Liver (tissue), 9 donors: ENCODE results near the gene AADACL4. TPM values are rescaled to one million over a fixed set of nuclear protein-coding genes. Genes with fewer than 3 reads are reported as not detected.

Source experiments
- DNase-seq: peaks from one replicate; pipeline ENCODE4 v3.0.0-alpha.2; 2017; ENCODE audit warnings: low spot score
- H3K27ac ChIP-seq, 2 donors: one replicate each; pipeline ENCODE4 v1.7.0; 2013; ENCODE audit warnings: inconsistent platforms in 2 of 2, low read length in 2 of 2, control low read depth in 1 of 2, low read depth in 1 of 2, mild to moderate bottlenecking in 1 of 2
- H3K27me3 ChIP-seq, 4 donors: one replicate each; pipeline versions ENCODE4 v1.6.1 to v1.7.0; 2013; ENCODE audit warnings: low read length in 3 of 4, inconsistent platforms in 1 of 4, mild to moderate bottlenecking in 1 of 4, moderate library complexity in 1 of 4; ENCODE audit not compliant: control insufficient read depth in 4 of 4, insufficient read depth in 4 of 4
- H3K36me3 ChIP-seq, 4 donors: one replicate each; pipeline versions ENCODE4 v1.6.1 to v1.7.0; 2013; ENCODE audit warnings: low read length in 3 of 4, mild to moderate bottlenecking in 3 of 4, low read depth in 1 of 4, moderate library complexity in 1 of 4; ENCODE audit not compliant: control insufficient read depth in 4 of 4, insufficient read depth in 3 of 4
- H3K4me1 ChIP-seq, 4 donors: one replicate each; pipeline versions ENCODE4 v1.6.1 to v1.7.0; 2013; ENCODE audit warnings: low read length in 3 of 4, mild to moderate bottlenecking in 3 of 4, moderate library complexity in 1 of 4; ENCODE audit not compliant: control insufficient read depth in 4 of 4, insufficient read depth in 4 of 4
- H3K4me3 ChIP-seq, 3 donors: one replicate each; pipeline versions ENCODE4 v1.6.1 to v1.7.0; 2013; ENCODE audit warnings: low read length in 3 of 3, control low read depth in 1 of 3, low read depth in 1 of 3, mild to moderate bottlenecking in 1 of 3
- H3K9ac ChIP-seq, 2 donors: one replicate each; pipeline ENCODE4 v1.7.0; 2013; ENCODE audit warnings: low read length in 2 of 2, mild to moderate bottlenecking in 2 of 2, moderate library complexity in 2 of 2, control low read depth in 1 of 2, low read depth in 1 of 2
- H3K9me3 ChIP-seq, 4 donors: one replicate each; pipeline versions ENCODE4 v1.6.1 to v1.7.0; 2013; ENCODE audit warnings: low read length in 3 of 4; ENCODE audit not compliant: control insufficient read depth in 4 of 4
- CTCF ChIP-seq: fragments of 150-350 bp; IDR thresholded peaks from 2 replicates; pipeline ENCODE4 v1.5.1; 2017; ENCODE audit warnings: improper control_type of control experiment, low read depth, low read length; ENCODE audit not compliant: missing input control
- EGR1 ChIP-seq, 2 donors: IDR thresholded peaks; 2 replicates each; pipeline ENCODE4 v1.6.1; 2016 to 2018; ENCODE audit warnings: antibody characterized with exemption in 2 of 2, low read depth in 2 of 2
- FOXA1 ChIP-seq: IDR thresholded peaks from 2 replicates; pipeline ENCODE4 v1.6.1; 2016; ENCODE audit warnings: antibody characterized with exemption
- FOXA2 ChIP-seq: IDR thresholded peaks from 2 replicates; pipeline ENCODE4 v1.6.1; 2016; ENCODE audit warnings: antibody characterized with exemption
- GABPA ChIP-seq, 2 donors: IDR thresholded peaks in 1 of 2; conservative IDR thresholded peaks in 1 of 2; 2 replicates each; pipeline ENCODE4 v1.6.1; 2016; ENCODE audit warnings: antibody characterized with exemption in 2 of 2, mild to moderate bottlenecking in 1 of 2, moderate library complexity in 1 of 2
- HNF4A ChIP-seq, 2 donors: conservative IDR thresholded peaks; 2 replicates each; pipeline ENCODE4 v1.6.1; 2016; ENCODE audit warnings: antibody characterized with exemption in 2 of 2, mild to moderate bottlenecking in 2 of 2
- HNF4G ChIP-seq: IDR thresholded peaks from 2 replicates; pipeline ENCODE4 v1.6.1; 2016; ENCODE audit warnings: antibody characterized with exemption
- JUND ChIP-seq, 2 donors: IDR thresholded peaks; 2 replicates each; pipeline ENCODE4 v1.6.1; 2016; ENCODE audit warnings: antibody characterized with exemption in 2 of 2
- NR2F2 ChIP-seq: IDR thresholded peaks from 2 replicates; pipeline ENCODE4 v1.6.1; 2016; ENCODE audit warnings: antibody characterized with exemption
- RAD21 ChIP-seq, 2 donors: IDR thresholded peaks; 2 replicates each; pipeline ENCODE4 v1.6.1; 2016; ENCODE audit warnings: antibody characterized with exemption in 2 of 2, mild to moderate bottlenecking in 2 of 2
- RXRA ChIP-seq, 2 donors: IDR thresholded peaks; 2 replicates each; pipeline ENCODE4 v1.6.1; 2017 to 2018; ENCODE audit warnings: antibody characterized with exemption in 2 of 2, mild to moderate bottlenecking in 1 of 2
- SP1 ChIP-seq: IDR thresholded peaks from 2 replicates; pipeline ENCODE4 v1.6.1; 2018; ENCODE audit warnings: antibody characterized with exemption, mild to moderate bottlenecking
- TAF1 ChIP-seq: conservative IDR thresholded peaks from 2 replicates; pipeline ENCODE4 v1.6.1; 2016; ENCODE audit warnings: antibody characterized with exemption, mild to moderate bottlenecking
- YY1 ChIP-seq: IDR thresholded peaks from 2 replicates; pipeline ENCODE4 v1.6.1; 2016; ENCODE audit warnings: antibody characterized with exemption, mild to moderate bottlenecking
- ZBTB33 ChIP-seq: IDR thresholded peaks from 2 replicates; pipeline ENCODE4 v1.6.1; 2016; ENCODE audit warnings: antibody characterized with exemption
- WGBS: extraction: QIAGEN DNeasy Blood & Tissue Kit; methylation state at CpG from one replicate; pipeline ENCODE4 v1.1.7; 2013; 5-methylcytosine and 5-hydroxymethylcytosine counted together
- polyA plus RNA-seq, 2 donors: library from polyadenylated mRNA; stranded (reverse) in 1 of 2; unstranded in 1 of 2; fragments of 200-250 nt in 1 of 2; fragments of >200 nt in 1 of 2; fragmentation: Nextera tagmentation in 1 of 2; extraction: Ambion mirVana in 1 of 2; gene quantifications; one replicate each; pipeline versions ENCODE4 v1.2.1 to v1.2.3, GENCODE V29; 2013 to 2015
- total RNA-seq, 2 donors: library from RNA; depleted of rRNA; stranded (reverse); fragments of >200 nt; gene quantifications; one replicate each; pipeline ENCODE4 v1.2.3, GENCODE V29; 2014
- TF ChIP-seq, protein P1 (sequence below): IDR thresholded peaks from 2 replicates; pipeline ENCODE4 v1.6.1; 2016; ENCODE audit warnings: antibody characterized with exemption, mild to moderate bottlenecking
- donor health status: healthy.
- donor health status: healthy.
- donor health status: healthy.
- donor health status: healthy.
- donor health status: healthy.

Gene AADACL4
- total and polyA plus RNA-seq, 4 donors, result not detected

- Histone ChIP-seq H3K27ac (no peak overlapping the region), H3K4me1 (no peaks in the 10 kb centered on the region), H3K9me3 (no peaks in the 10 kb centered on the region), H3K27me3 (no peaks in the 10 kb centered on the region), H3K36me3 (no peaks in the 10 kb centered on the region), H3K4me3 (no peak overlapping the region), H3K9ac (no peak overlapping the region)
- no peak for TF ChIP-seq TAF1
- no peak for TF ChIP-seq GABPA (IDR thresholded peaks at IDR 0.05 in 1 of 2, conservative IDR thresholded peaks at IDR 0.05 in 1 of 2)
- TF ChIP-seq HNF4G, result no peak
- TF ChIP-seq, protein P1, sequence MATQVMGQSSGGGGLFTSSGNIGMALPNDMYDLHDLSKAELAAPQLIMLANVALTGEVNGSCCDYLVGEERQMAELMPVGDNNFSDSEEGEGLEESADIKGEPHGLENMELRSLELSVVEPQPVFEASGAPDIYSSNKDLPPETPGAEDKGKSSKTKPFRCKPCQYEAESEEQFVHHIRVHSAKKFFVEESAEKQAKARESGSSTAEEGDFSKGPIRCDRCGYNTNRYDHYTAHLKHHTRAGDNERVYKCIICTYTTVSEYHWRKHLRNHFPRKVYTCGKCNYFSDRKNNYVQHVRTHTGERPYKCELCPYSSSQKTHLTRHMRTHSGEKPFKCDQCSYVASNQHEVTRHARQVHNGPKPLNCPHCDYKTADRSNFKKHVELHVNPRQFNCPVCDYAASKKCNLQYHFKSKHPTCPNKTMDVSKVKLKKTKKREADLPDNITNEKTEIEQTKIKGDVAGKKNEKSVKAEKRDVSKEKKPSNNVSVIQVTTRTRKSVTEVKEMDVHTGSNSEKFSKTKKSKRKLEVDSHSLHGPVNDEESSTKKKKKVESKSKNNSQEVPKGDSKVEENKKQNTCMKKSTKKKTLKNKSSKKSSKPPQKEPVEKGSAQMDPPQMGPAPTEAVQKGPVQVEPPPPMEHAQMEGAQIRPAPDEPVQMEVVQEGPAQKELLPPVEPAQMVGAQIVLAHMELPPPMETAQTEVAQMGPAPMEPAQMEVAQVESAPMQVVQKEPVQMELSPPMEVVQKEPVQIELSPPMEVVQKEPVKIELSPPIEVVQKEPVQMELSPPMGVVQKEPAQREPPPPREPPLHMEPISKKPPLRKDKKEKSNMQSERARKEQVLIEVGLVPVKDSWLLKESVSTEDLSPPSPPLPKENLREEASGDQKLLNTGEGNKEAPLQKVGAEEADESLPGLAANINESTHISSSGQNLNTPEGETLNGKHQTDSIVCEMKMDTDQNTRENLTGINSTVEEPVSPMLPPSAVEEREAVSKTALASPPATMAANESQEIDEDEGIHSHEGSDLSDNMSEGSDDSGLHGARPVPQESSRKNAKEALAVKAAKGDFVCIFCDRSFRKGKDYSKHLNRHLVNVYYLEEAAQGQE, result no peak
- TF ChIP-seq NR2F2, result no peak
- no peak for TF ChIP-seq FOXA1
- no peak for TF ChIP-seq YY1
- 54% methylated on average over 2 of the region's 2 CpGs for WGBS
- no peak for DNase-seq
Observed at GRCh38 chr1:12678350-12678749, 34.5 kb downstream of the AADACL4 start.

DNA sequence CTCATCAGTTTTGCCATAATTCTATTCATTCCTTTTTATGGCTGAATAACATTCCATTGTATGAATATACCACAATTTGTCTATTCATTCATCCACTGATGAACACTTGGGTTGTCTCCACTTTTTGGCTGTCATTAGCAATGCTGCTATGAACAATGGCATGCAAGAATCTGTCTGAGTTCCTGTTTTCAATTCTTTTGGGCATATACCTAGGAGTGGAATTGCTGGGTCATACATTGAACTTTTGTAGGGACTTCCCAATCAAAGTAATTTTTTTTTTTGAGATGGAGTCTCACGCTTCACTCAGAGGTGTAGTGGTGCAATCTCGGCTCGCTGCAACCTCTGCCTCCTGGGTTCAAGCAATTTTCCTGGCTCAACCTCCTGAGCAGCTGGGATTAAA, 34.9 kb downstream of the AADACL4 start:
- Histone ChIP-seq H3K4me1 (no peaks in the 10 kb centered on the region), H3K36me3 (no peaks in the 10 kb centered on the region), H3K4me3 (no peak overlapping the region), H3K9ac (no peak overlapping the region), H3K27ac (no peak overlapping the region), H3K9me3 (no peaks in the 10 kb centered on the region), H3K27me3 (no peaks in the 10 kb centered on the region)
- no peak for TF ChIP-seq RAD21 (IDR thresholded peaks at IDR 0.05)
- no peak for TF ChIP-seq ZBTB33
- TF ChIP-seq FOXA1, result no peak
- TF ChIP-seq SP1, result no peak
- TF ChIP-seq HNF4A (conservative IDR thresholded peaks at IDR 0.05), result no peak
- no peak for TF ChIP-seq GABPA (IDR thresholded peaks at IDR 0.05 in 1 of 2, conservative IDR thresholded peaks at IDR 0.05 in 1 of 2)
- TF ChIP-seq NR2F2, result no peak
- TF ChIP-seq EGR1 (IDR thresholded peaks at IDR 0.05; ENCODE audit: low read depth in 2 of 2), result no peak
- no peak for TF ChIP-seq JUND (IDR thresholded peaks at IDR 0.05)
- no peak for TF ChIP-seq FOXA2
- no peak for TF ChIP-seq TAF1
- TF ChIP-seq RXRA (IDR thresholded peaks at IDR 0.05), result no peak
- no peak for TF ChIP-seq CTCF
- TF ChIP-seq, protein P1, result no peak
- 79% methylated on average over 3 of the region's 3 CpGs for WGBS
- no peak for DNase-seq
